DOHH2 (cell line): ENCODE results near the gene OR4A47.
"Not testable (repeated sequence)": the region's sequence is repeated elsewhere in the genome, so short reads cannot be mapped to it uniquely, and the experiment has no call there.

Experiments
- H3F3A ChIP-seq: fragments of 200-600 bp; sonication (generic), shearing (Covaris generic); 2 replicates; pipeline ENCODE4 v1.6.0; 2016; ENCODE audit warnings: antibody characterized with exemption, mild to moderate bottlenecking; ENCODE audit not compliant: control insufficient read depth, insufficient read depth
- H3K27ac ChIP-seq: fragments of 200-600 bp; sonication (generic); 2 replicates; pipeline ENCODE4 v1.5.1; 2014; ENCODE audit warnings: low read depth, mild to moderate bottlenecking, low read length, moderate library complexity
- H3K27me3 ChIP-seq: fragments of 200-600 bp; sonication (generic); 2 replicates; pipeline ENCODE4 v1.6.1; 2014; ENCODE audit warnings: mild to moderate bottlenecking, low read length, mixed read lengths; ENCODE audit not compliant: control insufficient read depth
- H3K36me3 ChIP-seq: fragments of 200-600 bp; sonication (generic); 2 replicates; pipeline ENCODE4 v1.6.1; 2014; ENCODE audit warnings: mild to moderate bottlenecking, low read length, moderate library complexity, mixed read lengths; ENCODE audit not compliant: control insufficient read depth
- H3K4me1 ChIP-seq: fragments of 200-600 bp; sonication (generic); 2 replicates; pipeline ENCODE4 v1.6.1; 2014; ENCODE audit warnings: mild to moderate bottlenecking, low read length, mixed read lengths; ENCODE audit not compliant: control insufficient read depth
- H3K4me2 ChIP-seq: fragments of 200-600 bp; sonication (generic); 2 replicates; pipeline ENCODE4 v1.6.0; 2014; ENCODE audit warnings: mild to moderate bottlenecking, low read length, moderate library complexity
- H3K4me3 ChIP-seq: fragments of 200-600 bp; sonication (generic); 2 replicates; pipeline ENCODE4 v1.5.1; 2014; ENCODE audit warnings: mild to moderate bottlenecking, low read length, mixed read lengths
- H3K79me2 ChIP-seq: fragments of 200-600 bp; sonication (generic); 2 replicates; pipeline ENCODE4 v1.6.1; 2014; ENCODE audit warnings: mild to moderate bottlenecking, low read length, mixed read lengths; ENCODE audit not compliant: control insufficient read depth
- H3K9me2 ChIP-seq: fragments of 200-600 bp; sonication (generic); replicated peaks from 2 replicates; pipeline ENCODE4 v1.6.1; 2014; ENCODE audit warnings: mild to moderate bottlenecking, low read length, mixed read lengths; ENCODE audit not compliant: control insufficient read depth
- H3K9me3 ChIP-seq: fragments of 200-600 bp; sonication (generic); 2 replicates; pipeline ENCODE4 v1.6.1; 2014; ENCODE audit warnings: antibody characterized with exemption, low read length, mixed read lengths; ENCODE audit not compliant: control insufficient read depth, insufficient read depth
- H4K20me1 ChIP-seq: fragments of 200-600 bp; sonication (generic); 2 replicates; pipeline ENCODE4 v1.6.0; 2014; ENCODE audit warnings: low read depth, mild to moderate bottlenecking, antibody characterized with exemption, low read length, moderate library complexity; ENCODE audit not compliant: control insufficient read depth, insufficient read depth
- CTCF ChIP-seq: fragments of 200-600 bp; sonication (generic); IDR thresholded peaks from one replicate; pipeline ENCODE4 v1.5.1; 2014; ENCODE audit warnings: antibody characterized with exemption, mild to moderate bottlenecking, low read depth, low read length; ENCODE audit not compliant: poor library complexity, severe bottlenecking
- EZH2phosphoT487 ChIP-seq: fragments of 200-600 bp; sonication (generic); IDR thresholded peaks from 2 replicates; pipeline ENCODE4 v1.6.1; 2017; ENCODE audit warnings: borderline replicate concordance, mild to moderate bottlenecking, antibody characterized with exemption, low read length, moderate library complexity, mixed read lengths

OR4A47 gene

GRCh38 chr11:48488493-48488892 lies at the start of gene OR4A47:
Gene OR4A47, plus strand, starts transcription at chr11:48488793. Its CDS starts 0 bp downstream, at chr11:48488793.
- H3K4me2 ChIP-seq, H3K4me1 ChIP-seq, H3F3A ChIP-seq, H3K4me3 ChIP-seq, H4K20me1 ChIP-seq, H3K27me3 ChIP-seq, H3K9me2 ChIP-seq, H3K36me3 ChIP-seq, H3K79me2 ChIP-seq, H3K9me3 ChIP-seq, H3K27ac ChIP-seq: not testable (repeated sequence)

DNA sequence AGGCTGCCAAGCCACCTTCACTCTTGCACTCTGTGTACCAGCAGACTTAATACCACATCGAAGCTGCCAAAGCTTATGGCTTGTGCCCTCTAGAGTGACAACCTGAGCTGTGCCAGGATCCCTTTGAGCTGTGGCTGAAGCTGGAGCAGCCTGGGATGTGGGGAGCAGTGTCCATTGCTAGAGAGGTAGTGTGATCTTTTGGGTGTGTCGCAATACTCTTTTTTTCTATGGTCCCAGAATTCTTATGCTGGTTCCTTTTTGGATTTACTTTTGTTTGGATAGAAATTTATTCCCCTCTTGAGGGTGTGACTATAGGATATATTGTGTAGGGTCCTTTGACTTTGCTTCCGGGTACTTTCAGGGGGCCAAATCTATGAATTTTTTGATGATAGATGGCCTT lies 32.7 kb upstream of the OR4A47 start:
- not testable (repeated sequence) for H3K9me2 ChIP-seq, H3K27me3 ChIP-seq, H3K9me3 ChIP-seq, H3F3A ChIP-seq, H3K27ac ChIP-seq, H3K36me3 ChIP-seq, H3K4me3 ChIP-seq, H4K20me1 ChIP-seq, H3K4me1 ChIP-seq, H3K4me2 ChIP-seq, H3K79me2 ChIP-seq

GRCh38 chr11:48473966-48474365 lies 14.6 kb upstream of the OR4A47 start:
- H3K27ac ChIP-seq, H3K79me2 ChIP-seq, H3K4me3 ChIP-seq, H3K9me3 ChIP-seq, H3K4me2 ChIP-seq, H3K9me2 ChIP-seq, H3K4me1 ChIP-seq, H3K36me3 ChIP-seq, H3K27me3 ChIP-seq, H3F3A ChIP-seq, H4K20me1 ChIP-seq: not testable (repeated sequence)

DNA sequence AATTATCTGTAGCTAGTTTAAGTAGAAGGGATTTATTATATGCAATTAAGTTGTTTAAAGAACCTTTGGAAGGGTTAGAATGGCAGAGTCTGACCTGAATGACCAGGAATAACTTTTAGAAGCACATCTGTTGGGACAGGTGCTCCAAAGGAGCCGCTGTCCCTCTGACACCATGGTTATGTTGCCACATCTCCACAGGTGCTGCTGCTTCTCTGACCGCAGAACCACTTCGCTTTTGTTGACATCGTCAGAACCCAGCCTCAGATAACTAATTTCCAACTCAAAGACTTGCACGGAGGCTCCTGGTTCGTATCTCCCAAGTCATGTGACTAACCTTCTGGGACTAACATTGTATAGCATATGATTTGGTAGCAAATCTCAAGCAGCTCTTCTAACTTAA lies 13.9 kb upstream of the OR4A47 start:
- not testable (repeated sequence) for H3K4me2 ChIP-seq, H3K9me3 ChIP-seq, H3F3A ChIP-seq, H3K9me2 ChIP-seq, H3K4me3 ChIP-seq, H4K20me1 ChIP-seq, H3K36me3 ChIP-seq, H3K79me2 ChIP-seq, H3K27ac ChIP-seq, H3K4me1 ChIP-seq, H3K27me3 ChIP-seq

DNA sequence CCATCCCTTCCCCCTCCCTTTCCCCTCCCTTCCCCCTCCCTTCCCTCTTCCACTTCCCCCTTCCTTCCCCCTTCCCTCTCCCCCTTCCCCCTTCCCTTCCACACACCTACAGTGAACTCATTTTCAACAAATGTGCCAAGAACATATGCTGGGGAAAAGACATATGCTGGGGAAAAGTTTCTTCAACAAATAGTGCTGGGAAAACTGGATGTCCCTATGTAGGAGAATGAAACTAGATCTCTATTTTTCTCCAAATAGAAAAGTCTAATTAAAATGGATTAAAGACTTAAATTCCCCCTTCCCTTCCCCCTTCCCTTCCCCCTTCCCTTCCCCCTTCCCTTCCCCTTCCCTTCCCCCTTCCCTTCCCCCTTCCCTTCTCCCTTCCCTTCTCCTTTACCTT lies 17.6 kb downstream of the OR4A47 start:
- not testable (repeated sequence) for H3K9me3 ChIP-seq, H3K79me2 ChIP-seq, H3K4me1 ChIP-seq, H3K27ac ChIP-seq, H4K20me1 ChIP-seq, H3K27me3 ChIP-seq, H3K36me3 ChIP-seq, H3K4me3 ChIP-seq, H3K4me2 ChIP-seq, H3F3A ChIP-seq, H3K9me2 ChIP-seq

- no peaks in the 10 kb centered on the region for H4K20me1 ChIP-seq
- H3F3A ChIP-seq: no peaks in the 10 kb centered on the region
- H3K4me3 ChIP-seq: no peak overlapping the region
- H3K9me3 ChIP-seq: no peaks in the 10 kb centered on the region
- H3K4me1 ChIP-seq: no peaks in the 10 kb centered on the region
- H3K36me3 ChIP-seq: no peaks in the 10 kb centered on the region
- H3K4me2 ChIP-seq: no peak overlapping the region
- no peaks in the 10 kb centered on the region for H3K27me3 ChIP-seq
- H3K9me2 ChIP-seq: no peaks in the 10 kb centered on the region; the same call in 1 of the 2 replicates
- H3K79me2 ChIP-seq: no peaks in the 10 kb centered on the region
- no peak overlapping the region for H3K27ac ChIP-seq
- TF ChIP-seq CTCF: no peak
- no peak for TF ChIP-seq EZH2phosphoT487
Observed at GRCh38 chr11:48538991-48539390, 50.4 kb downstream of the OR4A47 start.
